ENCODE data around the gene ERCC4. TPM values are rescaled to one million over a fixed set of nuclear protein-coding genes. Genes with fewer than 3 reads are reported as not detected.

The ERCC4 gene
- total RNA-seq, 3 donors from 2014 or later (not counting 1 experiment from before 2014, with no cell fraction given) = 7.3 to 11.9 (median 7.5) TPM

- peaks cover 0 to 18% of the 10 kb centered on the region in 2 donors for H3K27me3 Mint-ChIP-seq (ENCODE audit: low read depth in 2 of 2)
- no CpG with 5 or more reads among the region's 1 CpG for WGBS (ENCODE audit: insufficient coverage)
- no peak overlapping the region for H3K4me3 Mint-ChIP-seq
- H3K9me3 ChIP-seq (ENCODE audit: control insufficient read depth, insufficient read depth, low read length) = no peaks in the 10 kb centered on the region
- no peak overlapping the region for H3K27ac Mint-ChIP-seq
- no peak overlapping the region for H3K4me3 ChIP-seq (ENCODE audit: low read length)
- no peaks in the 10 kb centered on the region for H3K36me3 ChIP-seq (ENCODE audit: control insufficient read depth, insufficient read depth, low read length)
- H3K4me1 Mint-ChIP-seq = no peaks in the 10 kb centered on the region
- ATAC-seq (no peak), DNase-seq (no peak)
- H3K9me3 Mint-ChIP-seq = no peaks in the 10 kb centered on the region
- intact Hi-C loops (cut with micrococcal nuclease) = no loop called here
- no peak overlapping the region for H3K27ac ChIP-seq (ENCODE audit: low read length)
- H3K4me1 ChIP-seq (ENCODE audit: control insufficient read depth, insufficient read depth, low read length) = no peaks in the 10 kb centered on the region
- TF ChIP-seq CTCF (IDR thresholded peaks at IDR 0.05) = no peak
- H3K36me3 Mint-ChIP-seq = no peaks in the 10 kb centered on the region
- H3K27me3 ChIP-seq (ENCODE audit: control insufficient read depth, insufficient read depth, low read length) = no peaks in the 10 kb centered on the region
Measured at GRCh38 chr16:13988038-13988437, 68.1 kb downstream of the ERCC4 start.

- no peaks in the 10 kb centered on the region for H3K9me3 ChIP-seq (ENCODE audit: control insufficient read depth, insufficient read depth, low read length)
- H3K36me3 Mint-ChIP-seq = no peaks in the 10 kb centered on the region
- no peaks in the 10 kb centered on the region for H3K9me3 Mint-ChIP-seq
Measured at GRCh38 chr16:13992322-13992721, 72.4 kb downstream of the ERCC4 start.

GRCh38 chr16:13992976-13993375, 73.0 kb downstream of the ERCC4 start:
- ATAC-seq (no peak), DNase-seq (no peak)
- TF ChIP-seq CTCF (IDR thresholded peaks at IDR 0.05) = no peak
- Mint-ChIP-seq H3K27me3 (ENCODE audit: low read depth in 2 of 2) (peaks cover 0 to 2% of the 10 kb centered on the region in 2 donors), H3K4me1 (peaks cover 0 to 4% of the 10 kb centered on the region in 2 donors), H3K27ac (no peak overlapping the region), H3K4me3 (no peak overlapping the region), H3K36me3 (no peaks in the 10 kb centered on the region), H3K9me3 (no peaks in the 10 kb centered on the region)
- no peaks in the 10 kb centered on the region for H3K4me1 ChIP-seq (ENCODE audit: control insufficient read depth, insufficient read depth, low read length)
- H3K9me3 ChIP-seq (ENCODE audit: control insufficient read depth, insufficient read depth, low read length) = no peaks in the 10 kb centered on the region
- no peaks in the 10 kb centered on the region for H3K36me3 ChIP-seq (ENCODE audit: control insufficient read depth, insufficient read depth, low read length)
- intact Hi-C loops (cut with micrococcal nuclease) = no loop called here
- no peak overlapping the region for H3K27ac ChIP-seq (ENCODE audit: low read length)
- no peaks in the 10 kb centered on the region for H3K27me3 ChIP-seq (ENCODE audit: control insufficient read depth, insufficient read depth, low read length)
- WGBS (ENCODE audit: insufficient coverage) = 92% methylated on average over 3 of the region's 4 CpGs
- H3K4me3 ChIP-seq (ENCODE audit: low read length) = no peak overlapping the region

More at GRCh38 chr16:13992322-13992721, 72.4 kb downstream of the ERCC4 start:
- no peak for DNase-seq
- Mint-ChIP-seq H3K4me3 (no peak overlapping the region), H3K27me3 (ENCODE audit: low read depth in 2 of 2) (peaks cover 0 to 2% of the 10 kb centered on the region in 2 donors), H3K4me1 (no peaks in the 10 kb centered on the region), H3K27ac (no peak overlapping the region)
- Histone ChIP-seq H3K4me3 (ENCODE audit: low read length) (no peak overlapping the region), H3K36me3 (ENCODE audit: control insufficient read depth, insufficient read depth, low read length) (no peaks in the 10 kb centered on the region), H3K27ac (ENCODE audit: low read length) (no peak overlapping the region), H3K4me1 (ENCODE audit: control insufficient read depth, insufficient read depth, low read length) (no peaks in the 10 kb centered on the region), H3K27me3 (ENCODE audit: control insufficient read depth, insufficient read depth, low read length) (no peaks in the 10 kb centered on the region)
- TF ChIP-seq CTCF (IDR thresholded peaks at IDR 0.05) = no peak
- intact Hi-C loops (cut with micrococcal nuclease) = no loop called here
- ATAC-seq = no peak
- 87% methylated on average over 6 of the region's 6 CpGs for WGBS (ENCODE audit: insufficient coverage)
